HG03565 (cell line): Measurements from ENCODE around the gene OLFM4.

ENCODE experiments used
- ATAC-seq: cut with Tn5 transposase; IDR thresholded peaks from one replicate; pipeline ENCODE4 v1.9.1; 2021; ENCODE audit warnings: mild to moderate bottlenecking, moderate library complexity; ENCODE audit not compliant: unreplicated experiment

The OLFM4 gene

GRCh38 chr13:53014495-53015443 lies 13.8 kb upstream of the OLFM4 start:
- ATAC-seq = no peak

GRCh38 chr13:53015971-53016370 lies 12.6 kb upstream of the OLFM4 start:
- ATAC-seq = no peak

- no peak for ATAC-seq
Observed at GRCh38 chr13:53017433-53017970, 11.1 kb upstream of the OLFM4 start.

- ATAC-seq = no peak
Observed at GRCh38 chr13:53018690-53019647, 9.6 kb upstream of the OLFM4 start.

GRCh38 chr13:53020764-53021335 lies 7.8 kb upstream of the OLFM4 start:
- no peak for ATAC-seq

GRCh38 chr13:53023246-53023645 lies 5.4 kb upstream of the OLFM4 start:
- no peak for ATAC-seq

GRCh38 chr13:53028063-53028462 lies 550 bp upstream of the OLFM4 start:
- no peak for ATAC-seq

- ATAC-seq = no peak
Observed at GRCh38 chr13:53032849-53033248, 4.2 kb downstream of the OLFM4 start.

- no peak for ATAC-seq
Observed at GRCh38 chr13:53038993-53039392, 10.4 kb downstream of the OLFM4 start.

- ATAC-seq = no peak
Observed at GRCh38 chr13:53041968-53042516, 13.4 kb downstream of the OLFM4 start.

- no peak for ATAC-seq
Observed at GRCh38 chr13:53042877-53043276, 14.3 kb downstream of the OLFM4 start.

GRCh38 chr13:53043398-53043797 lies 14.8 kb downstream of the OLFM4 start:
- ATAC-seq = no peak

- ATAC-seq = no peak
Observed at GRCh38 chr13:53045189-53045588, 16.6 kb downstream of the OLFM4 start.

GRCh38 chr13:53048880-53049279 lies 20.3 kb downstream of the OLFM4 start:
- ATAC-seq = no peak

GRCh38 chr13:53050151-53050550 lies 21.5 kb downstream of the OLFM4 start:
- no peak for ATAC-seq

GRCh38 chr13:53052675-53053074 lies 24.1 kb downstream of the OLFM4 start:
- ATAC-seq = no peak

GRCh38 chr13:53054569-53054968 lies 26.0 kb downstream of the OLFM4 start:
- no peak for ATAC-seq

- ATAC-seq = no peak
Observed at GRCh38 chr13:53058065-53058679, 29.6 kb downstream of the OLFM4 start.

- ATAC-seq = no peak
Observed at GRCh38 chr13:53060840-53061490, 32.4 kb downstream of the OLFM4 start.

GRCh38 chr13:53064731-53065130 lies 36.1 kb downstream of the OLFM4 start:
- ATAC-seq = no peak
